ENCODE results near the gene MORC4.

DNA sequence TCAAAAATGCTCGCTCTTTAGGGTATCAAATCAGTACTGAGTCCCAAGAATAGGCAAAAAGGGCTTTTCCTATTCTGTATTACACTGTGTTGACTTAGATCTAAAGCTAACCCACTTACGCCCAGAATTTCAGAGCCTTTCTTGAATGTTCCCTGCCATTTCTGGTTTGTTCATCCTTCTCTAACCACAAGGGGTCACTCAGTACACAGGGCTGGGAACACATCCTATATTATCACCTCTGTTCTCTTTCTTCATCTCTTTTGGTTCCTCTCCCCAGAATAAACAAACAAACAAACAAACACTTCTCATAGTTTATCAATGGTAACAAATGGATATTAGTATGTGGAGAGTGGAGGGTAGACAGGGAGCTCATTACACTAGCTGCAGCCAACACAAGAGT, 25.5 kb upstream of the MORC4 start:
- no peak for TF ChIP-seq POLR2A (IDR thresholded peaks at IDR 0.05)
- TF ChIP-seq, protein P1, sequence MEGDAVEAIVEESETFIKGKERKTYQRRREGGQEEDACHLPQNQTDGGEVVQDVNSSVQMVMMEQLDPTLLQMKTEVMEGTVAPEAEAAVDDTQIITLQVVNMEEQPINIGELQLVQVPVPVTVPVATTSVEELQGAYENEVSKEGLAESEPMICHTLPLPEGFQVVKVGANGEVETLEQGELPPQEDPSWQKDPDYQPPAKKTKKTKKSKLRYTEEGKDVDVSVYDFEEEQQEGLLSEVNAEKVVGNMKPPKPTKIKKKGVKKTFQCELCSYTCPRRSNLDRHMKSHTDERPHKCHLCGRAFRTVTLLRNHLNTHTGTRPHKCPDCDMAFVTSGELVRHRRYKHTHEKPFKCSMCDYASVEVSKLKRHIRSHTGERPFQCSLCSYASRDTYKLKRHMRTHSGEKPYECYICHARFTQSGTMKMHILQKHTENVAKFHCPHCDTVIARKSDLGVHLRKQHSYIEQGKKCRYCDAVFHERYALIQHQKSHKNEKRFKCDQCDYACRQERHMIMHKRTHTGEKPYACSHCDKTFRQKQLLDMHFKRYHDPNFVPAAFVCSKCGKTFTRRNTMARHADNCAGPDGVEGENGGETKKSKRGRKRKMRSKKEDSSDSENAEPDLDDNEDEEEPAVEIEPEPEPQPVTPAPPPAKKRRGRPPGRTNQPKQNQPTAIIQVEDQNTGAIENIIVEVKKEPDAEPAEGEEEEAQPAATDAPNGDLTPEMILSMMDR (IDR thresholded peaks at IDR 0.05), result peak in 4 of 6 experiments; percentile 48 to 59 (median 54)

Data from thyroid gland (tissue), 4 donors.